ENCODE data around the gene NDUFAF8. TPM values are rescaled to one million over a fixed set of nuclear protein-coding genes. Genes with fewer than 3 reads are reported as not detected.

Gene NDUFAF8
- total RNA-seq, 4 donors from 2014 or later: 16.9 to 38.4 (median 22.3) TPM

DNA sequence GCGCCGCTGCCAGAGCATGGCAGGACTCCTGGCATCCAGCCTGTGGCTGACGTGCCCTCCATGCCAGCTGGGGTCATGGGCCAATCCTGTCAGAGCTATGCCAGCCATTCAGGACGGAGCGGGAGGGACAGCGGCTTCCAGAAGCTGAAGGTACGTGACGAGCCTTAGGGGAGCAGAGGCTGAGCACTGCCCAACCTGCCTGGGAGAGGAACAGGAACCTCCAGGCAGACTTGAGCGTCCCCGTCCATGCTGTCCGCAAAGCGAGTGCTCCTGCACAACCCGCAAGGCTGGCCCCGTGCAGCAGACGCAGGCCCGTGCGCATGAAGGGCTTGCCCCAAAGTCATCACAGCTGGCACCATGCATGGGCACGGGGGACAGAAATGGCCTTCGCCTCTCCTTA is 21.5 kb downstream of the NDUFAF8 start:
- Histone ChIP-seq H3K27me3 (no peaks in the 10 kb centered on the region), H3K9me3 (no peaks in the 10 kb centered on the region), H3K36me3 (peaks cover 0 to 80% of the 10 kb centered on the region in 2 donors), H3K4me1 (peaks cover 0 to 17% (median 8%) of the 10 kb centered on the region in 3 donors), H3K27ac (no peak overlapping the region), H3K4me3 (no peak overlapping the region)
- ATAC-seq: no peak
- TF ChIP-seq, protein P1, sequence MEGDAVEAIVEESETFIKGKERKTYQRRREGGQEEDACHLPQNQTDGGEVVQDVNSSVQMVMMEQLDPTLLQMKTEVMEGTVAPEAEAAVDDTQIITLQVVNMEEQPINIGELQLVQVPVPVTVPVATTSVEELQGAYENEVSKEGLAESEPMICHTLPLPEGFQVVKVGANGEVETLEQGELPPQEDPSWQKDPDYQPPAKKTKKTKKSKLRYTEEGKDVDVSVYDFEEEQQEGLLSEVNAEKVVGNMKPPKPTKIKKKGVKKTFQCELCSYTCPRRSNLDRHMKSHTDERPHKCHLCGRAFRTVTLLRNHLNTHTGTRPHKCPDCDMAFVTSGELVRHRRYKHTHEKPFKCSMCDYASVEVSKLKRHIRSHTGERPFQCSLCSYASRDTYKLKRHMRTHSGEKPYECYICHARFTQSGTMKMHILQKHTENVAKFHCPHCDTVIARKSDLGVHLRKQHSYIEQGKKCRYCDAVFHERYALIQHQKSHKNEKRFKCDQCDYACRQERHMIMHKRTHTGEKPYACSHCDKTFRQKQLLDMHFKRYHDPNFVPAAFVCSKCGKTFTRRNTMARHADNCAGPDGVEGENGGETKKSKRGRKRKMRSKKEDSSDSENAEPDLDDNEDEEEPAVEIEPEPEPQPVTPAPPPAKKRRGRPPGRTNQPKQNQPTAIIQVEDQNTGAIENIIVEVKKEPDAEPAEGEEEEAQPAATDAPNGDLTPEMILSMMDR (IDR thresholded peaks at IDR 0.05): no peak
- TF ChIP-seq POLR2A (IDR thresholded peaks at IDR 0.05) (no peak), POLR2AphosphoS5 (IDR thresholded peaks at IDR 0.05) (no peak), EP300 (IDR thresholded peaks at IDR 0.05) (no peak)
- 85% methylated on average over 4 of the region's 19 CpGs; no CpG with 5 or more reads in 1 of the 2 donors for WGBS, 2 donors (ENCODE audit: low coverage in 1 of 2)

DNA sequence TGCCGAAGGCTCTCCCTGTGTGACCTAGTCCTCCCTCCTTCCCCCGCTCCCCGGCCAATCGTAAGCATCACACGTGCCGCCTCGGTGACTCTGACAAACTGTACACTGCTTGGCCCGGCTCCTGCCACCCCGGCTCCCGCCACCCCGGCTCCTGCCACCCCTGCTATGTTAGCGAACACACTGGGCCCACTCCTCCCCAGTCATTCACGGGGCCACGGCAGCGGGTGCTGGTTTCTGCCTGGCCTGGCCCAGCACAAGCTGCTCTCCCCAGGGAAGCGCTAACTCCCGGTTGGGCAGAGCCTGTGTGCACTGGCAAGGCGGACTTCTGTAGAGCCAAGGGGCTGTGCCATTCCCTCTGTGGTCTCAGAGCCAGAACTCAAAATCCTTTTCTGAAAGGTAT is 22.0 kb downstream of the NDUFAF8 start:
- Histone ChIP-seq H3K27ac (no peak overlapping the region), H3K36me3 (peaks cover 0 to 85% of the 10 kb centered on the region in 2 donors), H3K4me1 (peaks cover 0 to 12% (median 3%) of the 10 kb centered on the region in 3 donors), H3K4me3 (no peak overlapping the region), H3K27me3 (no peaks in the 10 kb centered on the region), H3K9me3 (no peaks in the 10 kb centered on the region)
- no peak for TF ChIP-seq POLR2AphosphoS5 (IDR thresholded peaks at IDR 0.05)
- TF ChIP-seq, protein P1 (IDR thresholded peaks at IDR 0.05): no peak
- TF ChIP-seq EP300 (IDR thresholded peaks at IDR 0.05): no peak
- no peak for TF ChIP-seq POLR2A (IDR thresholded peaks at IDR 0.05)
- no peak for ATAC-seq
- no CpG with 5 or more reads among the region's 18 CpGs for WGBS, 2 donors (ENCODE audit: low coverage in 1 of 2)

DNA sequence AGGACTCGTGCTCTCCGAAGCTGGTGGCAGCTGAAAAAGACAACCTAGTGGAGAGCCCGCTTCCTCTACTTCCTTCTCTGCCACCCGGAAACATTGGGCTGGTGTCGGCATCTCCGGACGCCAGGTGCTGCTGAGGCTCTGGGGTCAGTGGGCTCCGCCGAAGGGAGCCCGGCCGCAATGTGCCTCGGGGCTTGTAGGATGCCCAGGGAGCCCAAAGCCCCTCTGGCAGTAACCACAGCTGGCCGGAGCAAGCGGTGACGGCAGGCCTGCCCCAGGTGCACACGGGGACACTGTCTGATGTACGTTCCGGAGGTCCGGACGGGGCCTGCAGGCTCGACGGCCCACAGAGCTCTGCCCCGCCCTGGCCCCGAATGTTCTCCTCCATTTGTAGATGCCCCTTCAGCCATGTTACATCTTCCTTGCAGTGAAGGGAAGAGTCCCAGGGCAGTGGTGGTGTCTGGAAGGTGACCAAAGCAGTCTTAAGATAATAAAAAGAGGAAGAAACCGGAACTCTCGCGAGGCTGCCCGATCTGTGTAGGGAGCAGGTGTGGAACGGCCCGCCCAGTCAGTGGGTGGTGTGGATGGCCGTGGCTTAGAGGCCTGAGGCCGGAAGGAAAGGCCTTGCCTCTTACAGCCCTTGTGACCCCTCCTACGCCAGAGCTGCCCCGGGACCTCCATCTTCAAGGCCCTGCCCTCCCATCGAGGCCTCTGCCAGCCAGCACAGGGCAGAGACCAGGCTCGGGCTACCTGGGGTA is 22.6 kb downstream of the NDUFAF8 start:
- Histone ChIP-seq H3K36me3 (peaks cover 0 to 90% of the 10 kb centered on the region in 2 donors), H3K27me3 (no peaks in the 10 kb centered on the region), H3K27ac (no peak overlapping the region), H3K9me3 (no peaks in the 10 kb centered on the region), H3K4me3 (no peak overlapping the region), H3K4me1 (peaks cover 0 to 5% (median 0%) of the 10 kb centered on the region in 3 donors)
- no peak for ATAC-seq
- 90% methylated on average over 9 of the region's 36 CpGs; no CpG with 5 or more reads in 1 of the 2 donors for WGBS, 2 donors (ENCODE audit: low coverage in 1 of 2)
- TF ChIP-seq POLR2AphosphoS5 (IDR thresholded peaks at IDR 0.05) (no peak), POLR2A (IDR thresholded peaks at IDR 0.05) (no peak)

DNA sequence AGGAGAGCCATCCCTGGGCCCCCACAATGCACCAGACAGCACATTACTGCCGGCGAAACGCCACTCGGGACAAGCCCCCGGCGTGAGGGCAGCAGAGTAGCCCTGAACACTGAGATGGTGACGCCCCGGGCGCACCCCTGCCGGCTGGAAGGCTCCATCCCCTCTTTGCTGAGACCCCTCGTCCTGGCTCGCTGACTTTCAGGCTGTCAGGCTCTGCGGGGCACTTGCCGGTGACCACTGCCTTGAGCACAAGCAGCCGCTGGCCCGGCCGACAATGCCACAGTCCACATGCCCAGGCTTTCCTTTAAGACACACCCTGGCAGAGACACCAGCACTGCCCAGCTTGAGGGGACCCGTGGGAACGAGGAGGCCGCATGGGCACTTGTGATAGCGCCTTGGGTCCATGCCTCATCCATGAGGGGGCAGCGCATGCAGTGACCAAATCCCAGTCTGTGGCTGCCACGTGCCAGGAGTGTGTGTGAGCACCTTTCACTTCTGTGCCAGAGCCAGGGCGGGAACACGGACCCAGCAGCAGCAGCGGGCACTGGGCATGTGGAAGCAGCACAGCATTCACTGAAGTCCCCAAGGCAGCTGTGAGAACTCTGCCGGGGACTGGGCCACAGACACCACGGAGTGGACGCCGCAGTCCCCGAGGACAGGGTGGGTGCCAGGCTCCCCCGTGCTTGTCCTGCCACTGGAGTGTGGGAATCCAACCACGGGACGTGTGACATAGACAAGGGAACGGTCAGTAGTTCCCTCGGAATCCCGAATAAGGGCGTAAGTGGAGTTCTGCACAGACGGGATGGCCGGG is 24.5 kb downstream of the NDUFAF8 start:
- Histone ChIP-seq H3K27me3 (no peaks in the 10 kb centered on the region), H3K4me3 (no peak overlapping the region), H3K36me3 (peaks cover 0 to 97% of the 10 kb centered on the region in 2 donors), H3K9me3 (no peaks in the 10 kb centered on the region), H3K4me1 (no peaks in the 10 kb centered on the region), H3K27ac (no peak overlapping the region)
- 84 to 91% methylated on average over 4 to 12 of the region's 40 CpGs for WGBS, 2 donors (ENCODE audit: low coverage in 1 of 2)
- ATAC-seq: no peak
- TF ChIP-seq EP300 (IDR thresholded peaks at IDR 0.05) (no peak), POLR2A (IDR thresholded peaks at IDR 0.05) (no peak), POLR2AphosphoS5 (IDR thresholded peaks at IDR 0.05) (no peak)
- TF ChIP-seq, protein P1 (IDR thresholded peaks at IDR 0.05): no peak

DNA sequence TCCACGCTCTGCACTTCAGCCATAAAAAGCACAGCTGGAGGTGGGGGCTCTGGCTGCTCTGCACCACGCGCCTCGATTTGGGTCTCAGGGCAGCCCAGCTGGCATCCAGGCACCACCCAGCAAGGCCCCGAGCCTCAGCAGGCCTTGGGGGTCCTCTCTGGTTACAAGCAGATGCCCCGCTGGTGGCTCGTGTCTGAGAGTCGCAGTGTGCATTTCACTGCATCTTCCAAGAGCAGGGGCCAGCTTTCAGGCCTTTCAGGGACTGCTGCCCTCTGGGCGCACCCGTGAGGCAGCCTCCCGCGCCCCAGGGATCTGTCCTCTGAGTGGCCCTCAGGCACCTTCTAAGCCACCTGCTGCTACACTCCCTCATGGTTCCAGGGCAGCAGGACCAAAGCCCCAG is 25.5 kb downstream of the NDUFAF8 start:
- no peak overlapping the region for H3K4me3 ChIP-seq
- peaks cover 0 to 97% of the 10 kb centered on the region in 2 donors for H3K36me3 ChIP-seq
- TF ChIP-seq POLR2AphosphoS5 (IDR thresholded peaks at IDR 0.05) (no peak), POLR2A (IDR thresholded peaks at IDR 0.05) (no peak), EP300 (IDR thresholded peaks at IDR 0.05) (no peak)
- TF ChIP-seq, protein P1 (IDR thresholded peaks at IDR 0.05): no peak
- no peak overlapping the region for H3K27ac ChIP-seq
- no peak for ATAC-seq
- no peaks in the 10 kb centered on the region for H3K9me3 ChIP-seq
- 93 to 96% methylated on average over 3 to 5 of the region's 12 CpGs for WGBS, 2 donors (ENCODE audit: low coverage in 1 of 2)
- no peaks in the 10 kb centered on the region for H3K27me3 ChIP-seq
- H3K4me1 ChIP-seq: no peaks in the 10 kb centered on the region

Measured in gastroesophageal sphincter (tissue), 4 donors.